HL-60 (cell line): ENCODE measurements around the gene CCL3.

Source experiments
- DNase-seq, 2 experiments: peaks; one replicate each; pipeline ENCODE4 v3.0.0-alpha.2; 2010 to 2020; ENCODE audit warnings: low read depth in 1 of 2, low spot score in 1 of 2
- H3K27ac ChIP-seq: fragments of 250-450 bp; sonication (Bioruptor Pico); replicated peaks from 2 replicates; pipeline ENCODE4 v1.5.1; 2020; ENCODE audit warnings: mild to moderate bottlenecking, moderate library complexity
- H3K27me3 ChIP-seq: fragments of 250-450 bp; sonication (Bioruptor Pico); 2 replicates; pipeline ENCODE4 v1.5.1; 2021; ENCODE audit warnings: mild to moderate bottlenecking, moderate library complexity; ENCODE audit not compliant: insufficient read depth, poor library complexity, severe bottlenecking
- H3K4me3 ChIP-seq: replicated peaks from 2 replicates; pipeline ENCODE4 v1.5.1; 2011; ENCODE audit warnings: mild to moderate bottlenecking, control low read depth, low read length; ENCODE audit not compliant: insufficient read depth
- CTCF ChIP-seq: IDR thresholded peaks from one replicate; pipeline ENCODE4 v1.5.1; 2011; ENCODE audit warnings: low read length, control low read depth, inconsistent platforms; ENCODE audit not compliant: insufficient read depth
- GABPA ChIP-seq: IDR thresholded peaks from 2 replicates; pipeline ENCODE4 v1.6.1; 2012; ENCODE audit warnings: low read depth
- POLR2AphosphoS5 ChIP-seq: IDR thresholded peaks from 2 replicates; pipeline ENCODE4 v1.6.1; 2012; ENCODE audit warnings: low read depth
- REST ChIP-seq: IDR thresholded peaks from 2 replicates; pipeline ENCODE4 v1.6.1; 2012; ENCODE audit warnings: low read depth; ENCODE audit not compliant: insufficient replicate concordance
- SPI1 ChIP-seq: IDR thresholded peaks from 2 replicates; pipeline ENCODE4 v1.6.1; 2012; ENCODE audit warnings: low read depth, mild to moderate bottlenecking, borderline replicate concordance

Gene CCL3

DNA sequence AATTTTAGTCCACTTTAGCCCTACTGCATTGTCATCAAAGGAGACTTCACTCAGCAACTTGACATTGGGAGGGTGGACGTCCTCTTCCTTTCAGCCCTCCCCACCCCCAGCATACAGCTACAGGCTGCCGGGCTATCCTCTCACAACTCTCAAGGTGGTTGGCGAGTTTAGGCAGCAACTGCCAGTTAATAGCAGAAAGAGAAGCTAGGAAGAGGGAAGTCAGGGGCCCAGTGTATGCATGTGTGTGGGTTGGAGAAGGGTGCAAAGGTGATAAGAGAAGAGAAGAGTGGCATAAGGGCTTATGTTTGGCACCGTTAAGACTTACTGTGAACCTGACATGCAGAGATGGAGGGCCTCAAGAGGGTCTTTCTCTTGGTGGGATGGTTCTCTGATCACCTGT, 45.5 kb upstream of the CCL3 start:
- no peak overlapping the region for H3K4me3 ChIP-seq
- peak; percentile 57 to 93 for DNase-seq
- TF ChIP-seq SPI1 (peak; percentile 89), POLR2AphosphoS5 (peak; percentile 77), GABPA (no peak), CTCF (no peak), REST (no peak)
- peak overlapping the region; percentile 56 for H3K27ac ChIP-seq
- H3K27me3 ChIP-seq = no peaks in the 10 kb centered on the region

DNA sequence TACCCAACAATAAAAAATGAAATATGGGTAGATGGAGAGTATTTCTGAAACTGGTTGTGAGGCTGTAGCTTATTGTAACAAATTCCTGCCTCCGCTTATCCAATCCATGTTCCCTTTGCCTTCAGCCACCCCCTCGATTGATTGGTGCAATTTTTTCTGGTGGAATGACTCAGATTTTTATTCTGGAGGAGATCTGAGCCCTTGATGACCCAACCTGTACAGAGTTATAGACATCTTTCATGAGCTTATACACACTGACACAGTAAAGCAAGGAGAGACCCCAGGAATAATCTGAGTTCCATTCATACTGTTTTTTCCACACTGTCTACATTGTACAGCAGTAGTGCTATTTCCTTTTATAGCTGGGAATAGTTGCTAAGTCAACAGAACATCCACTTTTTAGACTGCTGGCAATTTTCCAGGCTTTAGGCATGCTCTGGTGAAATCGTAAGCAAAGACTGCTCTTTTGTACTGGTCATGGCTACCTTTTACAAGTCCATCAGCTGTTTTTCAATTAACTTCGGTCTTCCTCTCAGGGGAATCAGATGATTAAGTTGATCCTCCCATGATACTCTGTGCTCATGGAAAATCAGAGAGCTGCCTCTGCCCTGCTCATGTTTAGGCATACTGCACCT, 43.8 kb upstream of the CCL3 start:
- Histone ChIP-seq H3K27ac (no peak overlapping the region), H3K4me3 (no peak overlapping the region), H3K27me3 (no peaks in the 10 kb centered on the region)
- peak in 1 of 2 experiments; percentile 49 for DNase-seq
- no peak for TF ChIP-seq SPI1
- no peak for TF ChIP-seq REST
- no peak for TF ChIP-seq CTCF
- no peak for TF ChIP-seq GABPA
- TF ChIP-seq POLR2AphosphoS5 = no peak

- Histone ChIP-seq H3K27me3 (no peaks in the 10 kb centered on the region), H3K27ac (no peak overlapping the region), H3K4me3 (no peak overlapping the region)
- no peak for DNase-seq
- TF ChIP-seq REST = no peak
Observed at GRCh38 chr17:36132421-36132831, 42.5 kb upstream of the CCL3 start.

- Histone ChIP-seq H3K27me3 (no peaks in the 10 kb centered on the region), H3K4me3 (no peak overlapping the region), H3K27ac (0 out of 2 replicates have a peak overlapping the region, but pooled peaks have one; percentile 5)
- no peak for TF ChIP-seq SPI1
- TF ChIP-seq GABPA = no peak
- TF ChIP-seq POLR2AphosphoS5 = no peak
- no peak for TF ChIP-seq CTCF
- TF ChIP-seq REST = no peak
- no peak for DNase-seq
Observed at GRCh38 chr17:36131931-36132330, 42.0 kb upstream of the CCL3 start.
